GM19238 (cell line): Measurements from ENCODE around the gene ARL6IP5.
A peak's percentile ranks its signal among the peaks of the same experiment; 100 is the strongest.

ENCODE experiments used
- DNase-seq: peaks from one replicate; pipeline ENCODE4 v3.0.0; 2011; ENCODE audit warnings: low spot score; ENCODE audit not compliant: insufficient read length

The ARL6IP5 gene

GRCh38 chr3:69084326-69085167 is at the start of gene ARL6IP5:
ARL6IP5 (plus strand) TSS chr3:69084937; CDS start chr3:69085048, 111 bp downstream.
- DNase-seq: peak; percentile 47

- no peak for DNase-seq
Measured at GRCh38 chr3:69044608-69045007, 40.1 kb upstream of the ARL6IP5 start.

GRCh38 chr3:69048990-69049389 is 35.7 kb upstream of the ARL6IP5 start:
- DNase-seq: no peak

GRCh38 chr3:69051756-69052471 is 32.8 kb upstream of the ARL6IP5 start, which contains the start of gene TMF1:
TMF1 (minus strand) TSS chr3:69052333; CDS start chr3:69052086, 247 bp downstream.
- peak; percentile 66 for DNase-seq

GRCh38 chr3:69052472-69052898 is 32.3 kb upstream of the ARL6IP5 start:
- DNase-seq: no peak

- DNase-seq: no peak
Measured at GRCh38 chr3:69058180-69058946, 26.4 kb upstream of the ARL6IP5 start.

- DNase-seq: no peak
Measured at GRCh38 chr3:69058947-69059224, 25.9 kb upstream of the ARL6IP5 start.

GRCh38 chr3:69059688-69060087 is 25.0 kb upstream of the ARL6IP5 start:
- no peak for DNase-seq

- no peak for DNase-seq
Measured at GRCh38 chr3:69063636-69064035, 21.1 kb upstream of the ARL6IP5 start.

- no peak for DNase-seq
Measured at GRCh38 chr3:69065318-69065964, 19.3 kb upstream of the ARL6IP5 start.

GRCh38 chr3:69066121-69066520 is 18.6 kb upstream of the ARL6IP5 start:
- no peak for DNase-seq

- no peak for DNase-seq
Measured at GRCh38 chr3:69072928-69073327, 11.8 kb upstream of the ARL6IP5 start.

- no peak for DNase-seq
Measured at GRCh38 chr3:69079269-69080159, 5.2 kb upstream of the ARL6IP5 start.

GRCh38 chr3:69080233-69080920 is 4.4 kb upstream of the ARL6IP5 start, which contains the start of gene UBA3:
UBA3 (minus strand) TSS chr3:69080365; CDS start chr3:69080353, 12 bp downstream.
- peak; percentile 56 for DNase-seq

- no peak for DNase-seq
Measured at GRCh38 chr3:69081583-69082262, 3.0 kb upstream of the ARL6IP5 start.

- DNase-seq: no peak
Measured at GRCh38 chr3:69082361-69082760, 2.4 kb upstream of the ARL6IP5 start.

- no peak for DNase-seq
Measured at GRCh38 chr3:69082805-69083204, 1.9 kb upstream of the ARL6IP5 start.

GRCh38 chr3:69085168-69085832 is 563 bp downstream of the ARL6IP5 start:
- no peak for DNase-seq
